NB4 (cell line): ENCODE results near the gene HOMEZ.

Experiments used
- CTCF ChIP-seq: IDR thresholded peaks from one replicate; pipeline ENCODE4 v1.5.1; 2012; ENCODE audit warnings: low read depth, low read length
- POLR2A ChIP-seq: IDR thresholded peaks from 2 replicates; pipeline ENCODE4 v1.6.1; 2011; ENCODE audit warnings: mild to moderate bottlenecking; ENCODE audit not compliant: insufficient read length; ENCODE audit errors: extremely low read depth

GRCh38 chr14:23284654-23285529, 1.0 kb downstream of the HOMEZ start:
- TF ChIP-seq CTCF (no peak), POLR2A (no peak)
